Upper lobe of left lung (tissue), 4 donors: ENCODE data around the gene PCP4.

Experiments used
- CTCF ChIP-seq, 6 experiments: fragments of 450-650 bp in 4 of 6; fragments of 200-600 bp in 2 of 6; sonication (generic) in 2 of 6; IDR thresholded peaks; one replicate each; pipeline ENCODE4 v1.5.1; 2016 to 2019; ENCODE audit warnings: antibody characterized with exemption in 6 of 6
- EP300 ChIP-seq, 4 donors: sonication (generic); formaldehyde crosslinking; IDR thresholded peaks; one replicate each; pipeline ENCODE4 v1.5.1; 2017; ENCODE audit warnings: antibody characterized with exemption in 4 of 4, control low read depth in 2 of 4
- POLR2A ChIP-seq, 4 donors: fragments of 450-650 bp; IDR thresholded peaks; one replicate each; pipeline ENCODE4 v1.5.1; 2016 to 2017; ENCODE audit warnings: antibody characterized with exemption in 4 of 4, mild to moderate bottlenecking in 2 of 4
- POLR2AphosphoS5 ChIP-seq, 2 donors: sonication (generic); formaldehyde crosslinking; IDR thresholded peaks; one replicate each; pipeline ENCODE4 v1.5.1; 2017; ENCODE audit warnings: antibody characterized with exemption in 2 of 2

- TF ChIP-seq CTCF (IDR thresholded peaks at IDR 0.05) (no peak), POLR2A (IDR thresholded peaks at IDR 0.05) (no peak), EP300 (IDR thresholded peaks at IDR 0.05) (no peak), POLR2AphosphoS5 (IDR thresholded peaks at IDR 0.05) (no peak)
Measured at GRCh38 chr21:39866093-39866492, 1.1 kb upstream of the PCP4 start.
